OCI-LY7 (cell line): ENCODE results near the gene GPR142.

Source experiments
- EZH2phosphoT487 ChIP-seq: fragments of 200-600 bp; sonication (generic); IDR thresholded peaks from 2 replicates; pipeline ENCODE4 v1.6.1; 2018; ENCODE audit warnings: low read depth, borderline replicate concordance, mild to moderate bottlenecking, mixed run types, antibody characterized with exemption, low read length, moderate library complexity, mixed read lengths
- TF ChIP-seq, protein P1 (sequence below): fragments of 200-600 bp; sonication (generic); conservative IDR thresholded peaks from 2 replicates; pipeline ENCODE4 v1.5.1; 2014; ENCODE audit warnings: mild to moderate bottlenecking, antibody characterized with exemption, low read length, moderate library complexity, mixed read lengths

DNA sequence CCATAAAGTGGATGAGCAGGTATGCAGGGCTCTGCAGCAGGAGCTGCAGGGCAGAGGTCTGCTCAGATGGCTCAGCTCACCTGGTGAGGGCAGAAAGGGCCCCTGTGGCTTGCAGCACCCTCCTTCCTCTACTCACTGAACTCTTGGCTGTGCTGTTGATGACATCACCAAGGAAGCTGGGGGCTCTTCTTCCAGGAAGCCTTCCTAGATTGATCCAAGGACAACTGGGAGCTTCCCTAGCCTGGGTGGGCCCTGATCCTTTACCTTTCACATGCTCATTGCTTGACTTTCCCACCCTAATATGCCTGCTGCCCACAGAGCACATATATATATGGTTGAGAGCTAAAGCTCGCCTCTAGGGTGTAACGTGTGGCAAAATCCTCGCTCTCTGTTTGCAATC lies 38.8 kb upstream of the GPR142 start:
- TF ChIP-seq, protein P1, sequence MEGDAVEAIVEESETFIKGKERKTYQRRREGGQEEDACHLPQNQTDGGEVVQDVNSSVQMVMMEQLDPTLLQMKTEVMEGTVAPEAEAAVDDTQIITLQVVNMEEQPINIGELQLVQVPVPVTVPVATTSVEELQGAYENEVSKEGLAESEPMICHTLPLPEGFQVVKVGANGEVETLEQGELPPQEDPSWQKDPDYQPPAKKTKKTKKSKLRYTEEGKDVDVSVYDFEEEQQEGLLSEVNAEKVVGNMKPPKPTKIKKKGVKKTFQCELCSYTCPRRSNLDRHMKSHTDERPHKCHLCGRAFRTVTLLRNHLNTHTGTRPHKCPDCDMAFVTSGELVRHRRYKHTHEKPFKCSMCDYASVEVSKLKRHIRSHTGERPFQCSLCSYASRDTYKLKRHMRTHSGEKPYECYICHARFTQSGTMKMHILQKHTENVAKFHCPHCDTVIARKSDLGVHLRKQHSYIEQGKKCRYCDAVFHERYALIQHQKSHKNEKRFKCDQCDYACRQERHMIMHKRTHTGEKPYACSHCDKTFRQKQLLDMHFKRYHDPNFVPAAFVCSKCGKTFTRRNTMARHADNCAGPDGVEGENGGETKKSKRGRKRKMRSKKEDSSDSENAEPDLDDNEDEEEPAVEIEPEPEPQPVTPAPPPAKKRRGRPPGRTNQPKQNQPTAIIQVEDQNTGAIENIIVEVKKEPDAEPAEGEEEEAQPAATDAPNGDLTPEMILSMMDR, result no peak
- TF ChIP-seq EZH2phosphoT487, result no peak
